NB4 (cell line): Measurements from ENCODE around the gene RCAN2.

Experiments
- DNase-seq: peaks from one replicate; pipeline ENCODE4 v3.0.0; 2010; ENCODE audit warnings: low read depth
- H3K4me3 ChIP-seq: one replicate; pipeline ENCODE4 v1.5.1; 2011; ENCODE audit warnings: mild to moderate bottlenecking, low read depth, low read length, moderate library complexity
- MYC ChIP-seq: IDR thresholded peaks from 2 replicates; pipeline ENCODE4 v1.6.1; 2011; ENCODE audit warnings: low read depth, low read length
- POLR2A ChIP-seq: IDR thresholded peaks from 2 replicates; pipeline ENCODE4 v1.6.1; 2011; ENCODE audit warnings: mild to moderate bottlenecking; ENCODE audit not compliant: insufficient read length; ENCODE audit errors: extremely low read depth
- TF ChIP-seq, protein P1 (sequence below): IDR thresholded peaks from 2 replicates; pipeline ENCODE4 v1.6.1; 2011; ENCODE audit warnings: low read depth, low read length
- TF ChIP-seq, protein P2 (sequence below): IDR thresholded peaks from one replicate; pipeline ENCODE4 v1.5.1; 2012; ENCODE audit warnings: low read depth, low read length

RCAN2 gene

DNA sequence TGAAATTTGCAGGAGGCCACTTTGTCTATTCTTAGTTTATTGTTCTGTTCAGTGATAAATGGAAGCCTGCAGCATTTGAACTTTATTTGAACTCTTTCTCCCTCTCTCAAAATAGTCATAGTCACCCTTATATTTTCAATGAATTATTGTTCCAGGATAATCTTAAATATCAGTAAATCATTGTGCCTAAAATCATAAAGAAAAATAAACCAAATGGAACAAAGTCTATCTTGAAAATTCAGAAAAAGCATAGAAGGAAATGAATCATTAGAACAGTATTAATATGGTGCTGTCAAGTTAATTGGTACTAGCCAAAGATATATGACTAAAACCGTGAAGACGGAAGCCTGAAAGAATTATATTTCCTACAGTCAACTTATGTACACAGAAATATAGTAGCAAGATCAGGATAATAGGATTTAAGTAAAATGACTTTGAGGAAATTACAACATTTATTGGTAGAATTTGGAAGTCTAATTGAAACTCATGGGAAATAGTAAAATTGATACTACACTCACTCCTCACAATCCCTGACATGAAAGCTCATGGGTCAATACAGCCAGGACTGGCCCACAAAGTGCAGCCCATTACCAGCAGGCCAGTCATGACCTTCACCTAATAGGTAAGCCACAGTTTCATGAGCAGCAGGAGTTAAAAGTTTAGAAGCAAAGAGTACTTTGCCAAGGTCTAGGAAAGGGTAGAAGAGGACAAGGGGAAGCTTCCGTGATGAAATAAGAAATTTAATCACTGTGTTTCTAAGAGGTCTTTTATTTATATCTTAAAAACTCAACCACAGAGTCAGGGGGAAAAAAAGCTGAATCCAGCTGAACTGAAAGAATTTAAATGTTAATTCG lies 200.6 kb downstream of the RCAN2 start:
- no peak for TF ChIP-seq POLR2A
- TF ChIP-seq, protein P1, sequence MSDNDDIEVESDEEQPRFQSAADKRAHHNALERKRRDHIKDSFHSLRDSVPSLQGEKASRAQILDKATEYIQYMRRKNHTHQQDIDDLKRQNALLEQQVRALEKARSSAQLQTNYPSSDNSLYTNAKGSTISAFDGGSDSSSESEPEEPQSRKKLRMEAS: no peak
- no peak for TF ChIP-seq MYC
- DNase-seq: no peak
- H3K4me3 ChIP-seq: no peak overlapping the region

DNA sequence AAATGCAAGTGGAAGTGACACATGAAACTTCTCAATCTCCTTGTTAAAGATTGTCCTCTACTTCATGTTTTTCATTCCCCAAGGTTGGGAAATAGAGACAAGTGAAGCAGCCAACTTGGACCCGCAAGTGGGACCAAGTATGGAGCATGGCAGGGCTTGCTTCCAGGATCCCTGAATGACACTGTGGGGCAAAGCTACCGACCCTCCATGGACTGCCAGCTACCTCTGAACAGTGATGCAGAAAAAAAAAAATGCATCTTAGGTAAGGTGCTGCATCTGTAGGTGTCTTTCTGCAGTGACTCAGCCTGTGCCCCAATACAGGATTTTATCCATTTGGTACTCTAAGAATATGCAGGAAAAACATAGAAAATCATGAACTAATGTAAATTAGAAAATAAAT lies 201.4 kb downstream of the RCAN2 start:
- TF ChIP-seq, protein P1: no peak
- no peak for TF ChIP-seq MYC
- no peak for TF ChIP-seq POLR2A
- TF ChIP-seq, protein P2, sequence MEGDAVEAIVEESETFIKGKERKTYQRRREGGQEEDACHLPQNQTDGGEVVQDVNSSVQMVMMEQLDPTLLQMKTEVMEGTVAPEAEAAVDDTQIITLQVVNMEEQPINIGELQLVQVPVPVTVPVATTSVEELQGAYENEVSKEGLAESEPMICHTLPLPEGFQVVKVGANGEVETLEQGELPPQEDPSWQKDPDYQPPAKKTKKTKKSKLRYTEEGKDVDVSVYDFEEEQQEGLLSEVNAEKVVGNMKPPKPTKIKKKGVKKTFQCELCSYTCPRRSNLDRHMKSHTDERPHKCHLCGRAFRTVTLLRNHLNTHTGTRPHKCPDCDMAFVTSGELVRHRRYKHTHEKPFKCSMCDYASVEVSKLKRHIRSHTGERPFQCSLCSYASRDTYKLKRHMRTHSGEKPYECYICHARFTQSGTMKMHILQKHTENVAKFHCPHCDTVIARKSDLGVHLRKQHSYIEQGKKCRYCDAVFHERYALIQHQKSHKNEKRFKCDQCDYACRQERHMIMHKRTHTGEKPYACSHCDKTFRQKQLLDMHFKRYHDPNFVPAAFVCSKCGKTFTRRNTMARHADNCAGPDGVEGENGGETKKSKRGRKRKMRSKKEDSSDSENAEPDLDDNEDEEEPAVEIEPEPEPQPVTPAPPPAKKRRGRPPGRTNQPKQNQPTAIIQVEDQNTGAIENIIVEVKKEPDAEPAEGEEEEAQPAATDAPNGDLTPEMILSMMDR: no peak
- no peak overlapping the region for H3K4me3 ChIP-seq

DNA sequence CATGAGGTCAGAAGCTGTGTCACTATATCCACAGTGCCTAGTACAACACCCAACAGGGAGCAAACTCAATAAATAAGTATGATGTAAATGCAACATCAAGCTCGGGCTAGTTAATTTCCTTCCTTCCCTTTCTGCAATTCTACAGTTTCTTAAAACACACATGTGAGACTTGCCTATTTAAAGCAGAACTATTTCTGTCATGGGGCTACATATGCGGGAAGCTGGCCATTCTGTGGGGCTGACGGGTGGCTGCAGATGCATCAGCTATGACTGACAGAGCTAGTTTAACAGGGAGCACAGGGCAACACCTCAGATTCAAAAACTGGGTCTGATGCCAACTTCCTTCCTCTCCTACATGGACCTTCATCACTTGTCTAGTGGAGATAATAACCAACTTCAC lies 202.4 kb downstream of the RCAN2 start:
- no peak for DNase-seq
- TF ChIP-seq, protein P1: no peak
- TF ChIP-seq MYC: no peak
- no peak overlapping the region for H3K4me3 ChIP-seq

More for the DNA sequence above, 201.4 kb downstream of the RCAN2 start:
- no peak for DNase-seq

DNA sequence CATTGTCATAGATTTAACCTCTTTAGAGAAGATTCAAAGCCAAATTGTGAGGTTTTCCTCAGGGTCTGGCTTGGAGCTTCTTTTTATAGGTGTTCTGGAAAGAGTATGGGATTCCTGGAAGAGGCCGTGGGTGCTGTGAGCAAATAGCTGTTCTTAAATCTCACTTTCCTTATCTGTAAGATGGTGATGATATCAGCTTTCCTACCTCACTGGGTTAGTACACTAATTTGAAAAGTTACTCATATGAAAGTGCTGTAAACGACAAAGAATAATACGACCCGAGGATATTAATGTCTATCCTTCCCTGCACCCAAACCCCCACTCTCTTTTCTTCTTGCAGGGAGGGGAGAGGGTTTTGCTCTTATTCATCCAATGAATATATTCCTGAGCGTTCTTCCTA lies 203.6 kb downstream of the RCAN2 start:
- DNase-seq: no peak
- TF ChIP-seq POLR2A (no peak), MYC (no peak)
- TF ChIP-seq, protein P2: no peak
- TF ChIP-seq, protein P1: no peak
- H3K4me3 ChIP-seq: no peak overlapping the region

DNA sequence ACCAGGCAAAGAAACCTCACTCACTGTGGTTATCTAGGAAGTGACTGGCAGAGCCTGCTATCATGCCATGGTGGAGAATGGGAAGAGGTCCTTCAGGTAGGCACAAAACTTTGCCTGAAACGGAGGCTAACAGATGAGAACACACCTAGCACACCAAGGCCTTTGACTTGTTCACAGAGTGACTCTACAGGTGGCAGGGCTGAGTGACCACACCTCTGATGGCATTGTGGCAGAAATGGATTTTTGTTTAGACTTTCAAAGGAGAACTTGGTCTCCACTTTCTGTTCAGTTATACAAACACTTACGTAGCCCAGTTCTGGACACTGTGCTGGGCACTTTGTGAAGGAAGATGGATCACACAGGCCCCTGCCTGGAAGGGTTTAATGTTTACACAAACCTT lies 204.2 kb downstream of the RCAN2 start:
- H3K4me3 ChIP-seq: no peak overlapping the region
- TF ChIP-seq MYC: no peak
- no peak for TF ChIP-seq POLR2A
- TF ChIP-seq, protein P1: no peak
- DNase-seq: no peak

DNA sequence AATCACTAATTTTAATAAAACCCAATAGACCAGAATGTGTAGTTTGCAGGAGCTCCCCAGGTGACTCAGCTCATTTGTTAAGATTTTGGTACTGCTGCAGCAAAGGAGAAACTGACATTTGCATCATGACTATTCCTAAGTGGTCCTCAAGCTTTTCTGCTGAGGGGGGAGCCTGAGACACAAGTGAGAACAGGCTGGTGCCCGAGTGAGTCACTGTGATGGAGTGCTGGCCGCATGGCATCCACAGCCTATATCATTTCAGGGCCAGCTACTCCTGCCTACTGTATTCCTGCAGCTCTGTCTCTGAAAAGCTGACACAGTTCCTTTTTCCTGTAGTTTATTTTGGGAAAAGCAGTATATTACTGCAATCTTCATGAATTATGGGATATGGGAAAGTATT lies 206.8 kb downstream of the RCAN2 start:
- no peak for DNase-seq
- TF ChIP-seq, protein P2: no peak
- no peak for TF ChIP-seq POLR2A
- TF ChIP-seq, protein P1: no peak
- TF ChIP-seq MYC: no peak
- H3K4me3 ChIP-seq: no peak overlapping the region

DNA sequence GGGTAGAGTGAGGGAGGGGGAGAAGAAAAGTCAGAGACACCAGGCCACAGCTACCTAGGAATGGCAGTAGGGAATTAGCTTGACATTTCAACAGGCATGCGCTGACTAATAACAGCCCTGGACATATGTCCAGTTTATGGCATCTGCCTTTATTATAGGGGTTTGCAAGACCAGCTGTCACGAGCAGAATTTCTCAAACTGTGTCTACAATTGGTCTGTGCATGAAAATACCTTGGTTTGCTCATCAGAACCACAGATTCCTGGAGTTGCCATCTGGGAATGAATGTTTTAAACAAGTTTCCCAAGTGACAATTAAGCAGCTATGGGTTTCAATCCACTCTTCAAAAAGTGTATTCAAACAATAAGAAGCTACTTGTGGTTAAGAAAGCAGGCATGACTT lies 210.1 kb downstream of the RCAN2 start:
- H3K4me3 ChIP-seq: no peak overlapping the region
- TF ChIP-seq POLR2A (no peak), MYC (no peak)
- TF ChIP-seq, protein P1: no peak
- TF ChIP-seq, protein P2: no peak
- DNase-seq: no peak
